GM21526 (cell line): Measurements from ENCODE around the gene CASTOR1.

Experiments used
- ATAC-seq: cut with Tn5 transposase; IDR thresholded peaks from one replicate; pipeline ENCODE4 v1.9.1; 2021; ENCODE audit warnings: moderate library complexity; ENCODE audit not compliant: unreplicated experiment, low FRiP score

The CASTOR1 gene

DNA sequence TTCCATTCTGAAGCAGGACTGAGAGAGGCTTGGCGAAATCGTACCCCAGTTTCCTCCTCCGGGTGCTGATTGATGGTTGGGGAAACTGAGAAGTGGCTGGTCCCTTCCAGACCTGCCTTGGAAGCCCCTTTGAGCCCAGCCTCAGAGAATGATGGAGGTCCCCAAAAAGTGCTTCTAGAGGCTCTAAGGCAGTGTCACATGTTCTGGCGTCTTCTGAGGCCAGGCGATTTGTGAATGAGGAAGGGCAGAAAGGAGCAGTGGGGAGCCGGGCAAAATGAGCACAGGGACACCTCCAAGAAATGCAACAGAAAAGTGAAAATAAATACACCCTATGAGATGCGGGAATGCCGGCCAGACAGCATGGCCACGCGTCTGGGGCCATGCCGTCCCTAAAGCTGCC lies 41.7 kb downstream of the CASTOR1 start:
- no peak for ATAC-seq

DNA sequence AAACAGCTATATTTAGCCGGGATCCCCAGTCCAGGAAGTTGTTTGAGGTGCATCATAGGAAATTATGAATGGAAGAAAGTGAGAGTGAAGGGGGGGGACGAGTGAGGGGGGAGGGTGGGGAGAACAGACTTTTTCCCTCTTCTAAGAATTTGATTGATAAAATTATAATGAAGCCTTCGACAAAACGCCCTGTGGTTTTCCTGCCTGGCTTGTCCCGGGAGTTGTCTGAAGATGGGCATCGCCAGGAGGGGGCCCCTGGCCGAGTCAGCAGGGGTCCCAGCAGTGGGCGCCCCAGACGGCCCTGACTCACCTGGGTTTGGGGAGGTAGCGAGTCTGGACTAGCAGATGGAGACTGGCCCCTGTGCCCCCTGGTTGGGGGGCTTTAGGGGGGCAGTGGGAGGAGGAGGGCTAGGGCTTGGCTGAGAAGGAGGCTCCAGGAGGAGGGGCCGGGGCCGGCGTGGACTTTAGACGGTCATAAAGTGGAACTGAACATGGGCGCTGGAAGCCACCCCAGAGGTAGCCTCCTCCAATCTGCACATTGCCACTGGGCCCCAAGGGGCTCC lies 42.4 kb downstream of the CASTOR1 start:
- ATAC-seq: no peak

DNA sequence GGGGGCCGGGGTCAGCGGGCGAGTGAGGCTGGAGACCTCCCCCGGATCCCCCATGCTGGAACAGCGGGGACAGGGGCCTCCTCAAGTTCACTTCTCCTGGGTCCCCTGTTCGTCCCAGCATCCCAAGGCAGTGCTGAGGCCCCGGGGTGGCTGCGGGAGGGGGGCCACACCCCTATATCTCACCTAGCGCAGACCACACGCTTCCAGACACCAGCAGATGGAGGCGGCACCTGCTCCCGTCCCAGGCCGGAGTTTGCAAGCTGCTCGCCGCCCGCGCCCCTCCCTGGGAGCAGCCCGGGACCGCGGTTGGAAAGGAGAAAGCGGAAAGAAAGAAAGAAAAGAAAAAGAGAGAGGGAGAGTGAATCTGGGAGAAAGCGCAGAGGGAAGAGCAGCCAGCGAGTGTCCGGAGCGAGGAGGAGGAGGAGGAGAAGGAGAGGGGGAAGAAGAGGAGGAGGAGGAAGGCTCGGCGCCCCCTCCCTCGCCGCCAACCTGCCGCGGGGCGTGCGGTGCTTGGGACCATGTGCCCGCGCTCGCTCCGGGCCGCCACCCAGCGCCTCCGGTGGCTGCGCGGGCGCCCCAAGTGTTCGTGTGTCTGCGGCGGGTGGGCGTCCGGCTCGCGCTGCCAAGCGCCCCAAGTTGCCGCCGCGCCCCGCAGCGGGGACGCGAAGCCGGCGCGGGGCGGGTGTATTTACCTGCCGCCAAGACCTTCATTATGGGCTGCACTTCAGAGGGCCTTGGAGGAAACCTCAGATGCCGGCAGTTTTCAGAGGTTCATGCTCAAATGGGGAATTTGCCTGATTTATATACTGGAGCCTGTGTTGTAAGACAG lies 43.1 kb downstream of the CASTOR1 start, which contains the start of gene LIF:
TSS of gene LIF (minus strand) at position 775 of the 829 bp plus-strand sequence. CDS start at position 711, 64 bp downstream.
- no peak for ATAC-seq

GRCh38 chr22:30245181-30245984 lies 43.9 kb downstream of the CASTOR1 start:
- no peak for ATAC-seq

DNA sequence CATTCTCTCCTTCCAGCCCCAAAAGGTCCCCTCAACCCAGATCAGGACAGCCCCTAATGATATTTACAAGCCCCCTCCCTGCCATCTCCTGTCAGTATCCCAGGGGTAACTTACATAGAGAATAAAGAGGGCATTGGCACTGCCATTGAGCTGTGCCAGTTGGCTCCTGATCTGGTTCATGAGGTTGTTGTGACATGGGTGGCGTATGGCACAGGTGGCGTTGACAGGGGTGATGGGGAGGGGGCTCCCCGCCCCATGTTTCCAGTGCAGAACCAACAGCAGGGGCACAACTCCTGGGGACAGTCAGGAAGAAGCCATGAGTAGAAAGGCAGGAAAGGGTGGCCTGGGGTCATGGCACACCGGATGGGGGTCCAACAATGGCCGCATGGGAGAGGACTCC lies 44.7 kb downstream of the CASTOR1 start:
- ATAC-seq: no peak

DNA sequence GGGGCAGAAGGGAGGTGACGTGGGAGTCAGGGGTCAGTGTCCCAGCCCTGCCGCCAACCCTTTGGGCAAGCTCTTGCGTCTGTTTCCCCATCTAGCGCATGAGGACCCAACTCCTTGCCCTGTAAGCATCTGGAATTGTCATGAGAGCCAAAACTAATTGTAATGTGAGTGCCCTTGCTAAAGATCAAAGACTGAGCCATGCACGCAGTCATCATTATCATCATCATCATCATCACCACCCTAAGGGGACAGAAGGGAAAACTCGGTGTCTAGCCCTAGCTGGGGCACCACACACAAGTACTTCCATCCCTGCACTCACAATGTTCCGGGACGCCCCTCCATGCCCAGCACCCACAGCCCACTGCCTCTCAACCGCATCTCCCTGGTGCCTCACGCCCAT lies 45.2 kb downstream of the CASTOR1 start:
- no peak for ATAC-seq

DNA sequence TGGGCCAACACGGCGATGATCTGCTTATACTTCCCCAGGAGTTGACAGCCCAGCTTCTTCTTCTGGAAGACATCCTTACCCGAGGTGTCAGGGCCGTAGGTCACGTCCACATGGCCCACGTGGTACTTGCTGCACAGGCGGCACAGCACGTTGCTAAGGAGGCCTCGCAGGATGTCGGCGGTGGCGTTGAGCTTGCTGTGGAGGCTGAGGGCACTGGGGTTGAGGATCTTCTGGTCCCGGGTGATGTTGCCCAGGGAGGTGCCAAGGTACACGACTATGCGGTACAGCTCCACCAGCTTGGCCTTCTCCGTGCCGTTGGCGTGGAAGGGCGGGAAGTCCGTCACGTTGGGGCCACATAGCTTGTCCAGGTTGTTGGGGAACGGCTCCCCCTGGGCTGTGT lies 45.6 kb downstream of the CASTOR1 start:
- no peak for ATAC-seq

DNA sequence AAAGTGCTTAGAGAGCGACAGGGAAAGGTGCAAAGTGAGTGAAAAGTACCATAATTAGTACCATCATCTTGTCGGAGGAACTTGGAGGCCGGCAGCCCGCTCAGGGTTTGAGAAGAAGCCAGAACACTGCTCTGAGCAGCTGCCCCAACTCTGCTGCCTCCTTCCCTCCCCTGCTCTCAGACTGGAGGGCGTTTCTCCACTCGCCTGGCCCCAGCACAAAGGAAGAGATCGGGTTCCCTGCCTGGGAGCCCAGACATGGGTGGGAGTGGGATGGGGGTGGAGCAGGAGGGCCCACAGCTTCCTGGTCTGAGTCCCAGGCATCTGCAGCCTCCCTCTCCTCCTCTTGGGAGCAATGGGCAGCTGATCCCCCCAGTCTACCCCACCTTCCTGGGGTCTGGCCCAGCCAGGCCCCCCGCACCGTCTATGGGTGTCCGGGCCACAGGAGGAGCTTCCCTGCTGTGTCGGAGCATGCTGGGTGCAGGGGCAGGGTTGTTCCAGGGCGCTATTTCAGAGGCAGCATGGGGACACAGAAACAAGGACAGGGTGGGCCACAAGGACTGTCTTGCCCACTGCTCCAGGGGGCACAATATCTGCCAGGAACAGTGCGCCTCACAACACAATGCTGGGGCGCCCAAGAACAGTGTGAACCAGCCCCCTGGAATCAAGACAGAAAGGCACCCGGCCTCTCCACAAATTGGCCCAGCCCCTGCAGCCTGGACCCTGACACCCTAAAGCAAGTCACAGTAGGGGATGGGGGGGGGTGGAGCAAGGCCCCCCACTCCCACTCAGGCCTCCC lies 47.5 kb downstream of the CASTOR1 start:
- ATAC-seq: no peak

GRCh38 chr22:30240541-30241417 lies 48.5 kb downstream of the CASTOR1 start:
- no peak for ATAC-seq

GRCh38 chr22:30239488-30240405 lies 49.6 kb downstream of the CASTOR1 start:
- ATAC-seq: no peak

- ATAC-seq: no peak
Observed at GRCh38 chr22:30238661-30239487, 50.4 kb downstream of the CASTOR1 start.

GRCh38 chr22:30238136-30238535 lies 51.2 kb downstream of the CASTOR1 start:
- ATAC-seq: no peak

DNA sequence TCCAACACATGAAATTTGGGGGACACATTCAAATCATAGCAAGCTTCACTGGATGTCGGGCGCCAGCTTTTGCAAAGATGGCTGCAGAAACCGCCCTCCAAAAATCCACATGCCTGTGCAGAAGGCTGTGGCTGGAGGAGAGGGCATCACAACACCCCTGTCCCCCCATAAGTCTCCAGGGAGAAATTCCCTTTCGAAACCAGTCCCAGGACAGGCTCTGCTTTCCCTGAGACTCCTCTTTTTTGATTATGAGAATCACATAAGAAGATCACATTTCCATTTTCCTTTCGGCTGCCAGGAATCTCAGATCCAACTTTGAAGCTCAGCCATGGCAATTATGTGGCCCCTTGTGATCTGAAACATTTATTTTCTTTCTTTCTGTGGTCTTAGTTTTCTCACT lies 52.4 kb downstream of the CASTOR1 start:
- no peak for ATAC-seq

DNA sequence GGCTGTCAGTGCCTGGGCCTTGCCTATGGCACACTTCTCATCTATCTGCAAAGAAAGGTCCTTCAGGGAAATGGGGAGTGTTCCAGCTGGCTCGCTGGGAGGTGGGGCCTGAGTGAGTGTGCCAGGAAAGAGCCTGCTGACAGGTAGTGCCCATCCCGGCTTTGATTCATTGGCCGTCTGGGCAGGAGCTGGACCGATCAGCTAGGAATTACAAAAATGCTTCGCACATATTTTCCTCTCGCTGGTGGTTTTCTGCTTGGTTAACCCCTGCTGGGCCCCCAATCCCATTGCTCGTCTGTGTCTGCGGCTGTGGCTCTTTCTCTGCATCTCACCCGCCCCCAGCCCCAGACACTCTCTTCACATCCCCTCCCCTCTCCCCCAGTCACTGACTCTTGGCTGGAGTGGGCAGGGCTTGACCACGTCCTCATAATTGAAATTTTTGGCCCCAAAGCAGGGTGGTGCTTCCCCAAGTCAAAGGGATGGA lies 53.6 kb downstream of the CASTOR1 start:
- ATAC-seq: no peak
